H1 (cell line): ENCODE results near the gene RIMBP2. TPM values are rescaled to one million over a fixed set of nuclear protein-coding genes. Genes with fewer than 3 reads are reported as not detected.

Experiments used
- ATF3 ChIP-seq: IDR thresholded peaks from 2 replicates; pipeline ENCODE4 v1.6.1; 2011; ENCODE audit warnings: low read depth, mild to moderate bottlenecking, low read length; ENCODE audit not compliant: insufficient read depth
- CEBPB ChIP-seq: IDR thresholded peaks from 2 replicates; pipeline ENCODE4 v1.6.1; 2012; ENCODE audit warnings: low read depth, low read length
- CHD7 ChIP-seq: fragments of 300-600 bp; sonication (generic); IDR thresholded peaks from 2 replicates; pipeline ENCODE4 v1.7.1; 2012; ENCODE audit warnings: low read length, moderate library complexity, mild to moderate bottlenecking, inconsistent platforms; ENCODE audit not compliant: insufficient replicate concordance
- KDM1A ChIP-seq: fragments of 200-600, 300-600 bp; sonication (generic); IDR thresholded peaks from 2 replicates; pipeline ENCODE4 v1.7.1; 2016; ENCODE audit warnings: mild to moderate bottlenecking, low read length, borderline replicate concordance
- MAX ChIP-seq: IDR thresholded peaks from 2 replicates; pipeline ENCODE4 v1.6.1; 2012; ENCODE audit warnings: inconsistent platforms
- NRF1 ChIP-seq: IDR thresholded peaks from 2 replicates; pipeline ENCODE4 v1.6.1; 2011; ENCODE audit warnings: mild to moderate bottlenecking, low read depth, low read length, improper control_type of control experiment
- PHF8 ChIP-seq: fragments of 200-600 bp; sonication (generic); conservative IDR thresholded peaks from 2 replicates; pipeline ENCODE4 v1.7.1; 2012; ENCODE audit warnings: low read depth, mild to moderate bottlenecking, inconsistent platforms, low read length, moderate library complexity
- SP2 ChIP-seq: IDR thresholded peaks from 2 replicates; pipeline ENCODE4 v1.6.1; 2012; ENCODE audit warnings: mild to moderate bottlenecking, low read length, inconsistent platforms
- SP4 ChIP-seq: IDR thresholded peaks from 2 replicates; pipeline ENCODE4 v1.6.1; 2012; ENCODE audit warnings: low read length, inconsistent platforms
- polyA plus RNA-seq, 7 experiments: library from polyadenylated mRNA; depleted of rRNA in 3 of 7; stranded (reverse) in 5 of 7; unstranded in 2 of 7; fragments of >200 nt in 5 of 7; fragments of 200-250 nt in 2 of 7; gene quantifications; 1 replicate in 5 of 7; 2 replicates in 1 of 7; 4 replicates in 1 of 7; pipeline versions ENCODE4 v1.2.1 to v1.2.3, GENCODE V29; 2011 to 2013; ENCODE audit warnings: missing spikeins in 2 of 7, mixed read lengths in 2 of 7
- total RNA-seq: library from RNA; stranded (reverse); fragmentation: NEBNext Ultra II Directional; extraction: Animal tissue kit (Norgen Biotek cat#: 25700); gene quantifications from 2 replicates; pipeline ENCODE4 v1.2.1, GENCODE V29; 2021

RIMBP2 gene
- total and polyA plus RNA-seq, 2 of the 8 experiments (the other 6 are each of a cell fraction or from before 2014, with no cell fraction given), result 0.18 to 0.65 TPM

GRCh38 chr12:130706311-130706710 lies 9.8 kb downstream of the RIMBP2 start (continued):
- TF ChIP-seq CHD7 (no peak), NRF1 (no peak), SP2 (no peak), SP4 (no peak), MAX (no peak), PHF8 (no peak), ATF3 (no peak), KDM1A (no peak), CEBPB (no peak)
- TF ChIP-seq, all 59 proteins: peak for 0
